Spleen (tissue), 7 donors: Measurements from ENCODE around the gene DNAJB8.

Experiments
- POLR2A ChIP-seq, 3 donors: fragments of 450-650 bp; IDR thresholded peaks; one replicate each; pipeline ENCODE4 v1.5.1; 2017; ENCODE audit warnings: antibody characterized with exemption in 3 of 3, mild to moderate bottlenecking in 1 of 3
- TF ChIP-seq, protein P1 (sequence below), 11 experiments: fragments of 200-600 bp in 7 of 11; fragments of 450-650 bp in 4 of 11; sonication (generic) in 4 of 11; IDR thresholded peaks in 8 of 11; conservative IDR thresholded peaks in 3 of 11; 1 replicate in 7 of 11; 2 replicates in 4 of 11; pipeline versions ENCODE4 v1.4.0 to v1.8.0; 2016 to 2021; ENCODE audit warnings: antibody characterized with exemption in 11 of 11, inconsistent platforms in 4 of 11, mild to moderate bottlenecking in 1 of 11
- donor health status: DM: no; HTN: no; CAD: no; lungs with moderate emphysema.
- donor health status: DM: no; HTN: no; CAD: no.
- donor health status: DM: no; HTN: no; CAD: no.

DNA sequence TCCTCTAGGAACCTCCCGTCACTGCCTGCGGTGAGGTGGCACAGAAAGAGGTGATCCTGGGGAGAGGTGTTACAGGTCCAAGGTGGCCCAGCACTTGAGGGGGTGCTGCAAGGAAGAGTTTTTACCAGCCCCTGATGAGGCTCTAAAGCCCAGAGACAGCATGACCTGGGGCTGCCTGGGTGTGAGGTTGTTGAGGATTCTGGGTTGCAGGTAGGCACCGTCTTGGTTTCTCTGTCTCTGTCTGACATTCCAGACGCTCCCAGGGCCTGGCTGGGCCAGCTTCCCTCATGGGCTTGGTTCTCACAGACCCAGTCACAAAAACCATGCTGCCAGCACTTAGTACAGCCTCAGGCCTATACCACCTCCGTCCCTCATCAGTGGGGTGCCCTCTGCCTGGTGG lies 31.1 kb downstream of the DNAJB8 start:
- TF ChIP-seq, protein P1, sequence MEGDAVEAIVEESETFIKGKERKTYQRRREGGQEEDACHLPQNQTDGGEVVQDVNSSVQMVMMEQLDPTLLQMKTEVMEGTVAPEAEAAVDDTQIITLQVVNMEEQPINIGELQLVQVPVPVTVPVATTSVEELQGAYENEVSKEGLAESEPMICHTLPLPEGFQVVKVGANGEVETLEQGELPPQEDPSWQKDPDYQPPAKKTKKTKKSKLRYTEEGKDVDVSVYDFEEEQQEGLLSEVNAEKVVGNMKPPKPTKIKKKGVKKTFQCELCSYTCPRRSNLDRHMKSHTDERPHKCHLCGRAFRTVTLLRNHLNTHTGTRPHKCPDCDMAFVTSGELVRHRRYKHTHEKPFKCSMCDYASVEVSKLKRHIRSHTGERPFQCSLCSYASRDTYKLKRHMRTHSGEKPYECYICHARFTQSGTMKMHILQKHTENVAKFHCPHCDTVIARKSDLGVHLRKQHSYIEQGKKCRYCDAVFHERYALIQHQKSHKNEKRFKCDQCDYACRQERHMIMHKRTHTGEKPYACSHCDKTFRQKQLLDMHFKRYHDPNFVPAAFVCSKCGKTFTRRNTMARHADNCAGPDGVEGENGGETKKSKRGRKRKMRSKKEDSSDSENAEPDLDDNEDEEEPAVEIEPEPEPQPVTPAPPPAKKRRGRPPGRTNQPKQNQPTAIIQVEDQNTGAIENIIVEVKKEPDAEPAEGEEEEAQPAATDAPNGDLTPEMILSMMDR (IDR thresholded peaks at IDR 0.05 in 8 of 11, conservative IDR thresholded peaks at IDR 0.05 in 3 of 11), result no peak
- TF ChIP-seq POLR2A (IDR thresholded peaks at IDR 0.05), result no peak
